GM15510 (cell line): ENCODE data around the gene CDK9.

ENCODE experiments used
- POLR2A ChIP-seq: IDR thresholded peaks from 3 replicates; pipeline ENCODE4 v1.6.1; 2011; ENCODE audit warnings: borderline replicate concordance; ENCODE audit not compliant: insufficient read length; ENCODE audit errors: extremely low read depth

CDK9 gene

DNA sequence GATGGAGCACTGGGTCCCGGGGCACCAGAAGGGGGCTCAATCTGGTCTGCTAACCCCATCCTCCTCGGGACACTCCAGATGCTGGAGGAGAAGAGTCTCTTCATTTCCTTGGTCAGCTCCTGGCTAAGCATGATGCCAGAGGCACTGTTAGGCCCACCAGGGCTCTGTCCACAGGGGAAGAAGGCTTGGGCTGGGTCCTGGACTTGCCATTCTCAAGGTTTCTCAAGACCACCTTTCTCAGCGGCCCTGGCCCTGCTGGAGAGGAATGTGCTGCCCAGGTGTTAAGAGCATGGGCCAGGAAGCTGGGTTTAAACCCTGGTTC is 15.3 kb upstream of the CDK9 start:
- no peak for TF ChIP-seq POLR2A

DNA sequence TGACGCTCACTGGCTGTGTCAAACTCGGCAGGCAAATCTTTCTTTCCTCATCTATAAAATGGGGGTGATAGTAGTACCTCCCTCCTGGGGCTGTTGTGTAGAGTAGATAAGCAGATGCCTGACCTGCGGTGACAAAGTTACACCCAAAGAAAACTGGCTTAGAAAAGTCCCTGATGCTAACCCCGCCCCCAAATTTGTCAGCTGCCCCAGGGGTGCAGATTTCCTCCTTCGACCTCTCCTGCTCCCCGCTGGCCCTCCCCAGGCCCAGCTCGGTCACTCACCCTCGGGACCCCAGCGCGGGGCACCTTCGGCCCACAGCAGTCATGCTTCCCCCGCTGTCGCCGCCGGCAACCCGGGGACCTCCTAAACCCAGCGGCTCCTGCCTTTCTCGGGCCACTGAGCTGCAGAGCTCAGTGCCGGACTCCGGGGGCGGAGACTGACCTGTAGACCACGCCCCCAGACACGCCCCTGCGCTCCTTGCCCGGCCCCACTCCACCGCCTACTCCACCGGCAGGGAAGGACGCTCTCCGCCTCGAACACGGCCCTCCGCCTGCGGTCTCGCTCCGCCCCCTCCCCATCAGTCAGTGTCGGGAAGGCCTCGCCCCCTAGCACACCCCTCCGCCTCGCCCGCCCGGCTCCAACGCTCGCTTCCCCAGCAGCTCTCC is 14.8 kb upstream of the CDK9 start:
- peak; percentile 32 for TF ChIP-seq POLR2A

DNA sequence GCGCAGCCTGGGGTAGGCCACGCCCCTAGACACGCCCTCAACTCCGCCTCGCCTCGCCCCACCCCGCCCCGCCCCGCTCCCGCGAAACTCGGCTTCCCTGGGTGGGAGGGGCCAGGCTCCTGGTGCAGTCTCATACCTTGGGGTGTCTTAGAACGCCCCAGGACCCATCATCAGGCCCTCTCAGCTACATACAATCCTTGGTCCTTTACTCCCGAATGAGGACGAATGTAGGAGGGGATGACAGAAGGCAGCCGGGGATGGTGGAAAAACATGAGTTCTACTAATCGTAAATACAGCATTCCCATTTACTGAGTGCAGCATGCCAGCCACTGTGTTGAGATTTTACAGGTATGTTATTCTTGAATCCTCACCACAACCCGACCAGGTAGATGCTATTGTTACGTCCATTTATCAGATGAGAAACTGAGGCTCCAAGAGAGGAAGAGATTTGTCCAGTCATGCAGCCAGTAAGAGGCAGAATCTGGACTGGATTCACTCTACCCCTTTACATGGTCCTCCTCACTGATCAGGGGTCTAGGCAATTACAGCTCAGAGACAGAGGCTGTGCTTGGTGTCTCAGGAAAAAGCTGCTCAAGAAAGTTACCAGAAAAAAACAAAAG is 14.2 kb upstream of the CDK9 start:
- TF ChIP-seq POLR2A, result no peak

DNA sequence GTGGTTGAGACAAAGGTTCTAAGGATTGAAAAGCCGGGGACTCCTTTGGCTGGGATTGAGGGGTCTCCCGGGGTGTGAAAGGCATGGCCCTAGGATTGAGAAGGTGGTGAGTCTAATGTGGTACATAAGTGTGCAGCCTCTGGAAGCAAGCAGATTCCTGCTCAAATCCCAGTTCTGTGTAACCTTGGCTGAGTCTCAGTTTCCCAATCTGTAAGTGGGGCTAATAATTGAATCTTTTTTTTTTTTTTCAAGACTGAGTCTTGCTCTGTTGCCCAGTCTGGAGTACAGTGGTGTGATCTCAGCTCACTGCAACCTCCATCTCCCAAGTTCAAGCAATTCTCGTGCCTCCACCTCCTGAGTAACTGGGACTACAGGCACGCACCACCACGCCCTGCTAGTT is 13.2 kb upstream of the CDK9 start:
- no peak for TF ChIP-seq POLR2A

DNA sequence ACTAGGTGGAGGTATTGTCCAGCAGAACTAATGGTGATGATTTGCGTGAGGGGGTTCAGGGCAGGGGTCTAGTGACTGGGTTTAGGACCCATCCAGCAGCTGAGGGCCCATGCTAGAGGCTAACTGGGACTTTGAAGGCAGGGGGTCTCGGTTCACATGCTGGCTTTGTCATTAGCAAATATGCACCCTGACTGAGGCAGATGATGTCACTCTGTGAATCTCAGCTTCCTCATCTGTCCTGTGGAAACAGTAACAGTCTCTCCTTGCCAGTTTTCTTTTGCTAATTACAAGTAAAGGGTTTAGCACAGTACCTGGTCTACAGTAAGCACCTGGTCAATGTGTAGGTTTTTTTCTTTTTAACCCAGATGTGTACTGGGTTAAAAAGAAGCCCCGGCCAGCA is 12.6 kb upstream of the CDK9 start:
- no peak for TF ChIP-seq POLR2A

DNA sequence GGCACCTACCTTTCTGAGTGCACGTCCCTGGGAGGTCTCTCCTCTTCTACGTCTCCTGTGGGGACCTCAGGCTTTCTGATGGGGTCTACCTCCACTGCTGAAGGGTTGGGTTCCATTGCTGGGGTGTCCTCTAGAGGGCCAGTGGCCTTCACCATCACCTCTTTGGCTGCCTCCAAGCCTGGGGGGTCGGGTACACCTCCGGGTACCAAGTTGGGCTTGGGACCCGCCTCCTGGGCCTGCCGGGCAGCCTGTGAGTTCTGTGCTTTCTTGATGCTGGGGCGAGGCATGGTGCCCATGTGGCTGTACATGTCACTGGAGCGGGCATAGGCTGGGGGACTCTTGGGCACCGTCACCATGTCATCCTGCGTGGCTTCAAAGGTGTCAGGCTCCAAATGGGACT is 11.9 kb upstream of the CDK9 start:
- no peak for TF ChIP-seq POLR2A

DNA sequence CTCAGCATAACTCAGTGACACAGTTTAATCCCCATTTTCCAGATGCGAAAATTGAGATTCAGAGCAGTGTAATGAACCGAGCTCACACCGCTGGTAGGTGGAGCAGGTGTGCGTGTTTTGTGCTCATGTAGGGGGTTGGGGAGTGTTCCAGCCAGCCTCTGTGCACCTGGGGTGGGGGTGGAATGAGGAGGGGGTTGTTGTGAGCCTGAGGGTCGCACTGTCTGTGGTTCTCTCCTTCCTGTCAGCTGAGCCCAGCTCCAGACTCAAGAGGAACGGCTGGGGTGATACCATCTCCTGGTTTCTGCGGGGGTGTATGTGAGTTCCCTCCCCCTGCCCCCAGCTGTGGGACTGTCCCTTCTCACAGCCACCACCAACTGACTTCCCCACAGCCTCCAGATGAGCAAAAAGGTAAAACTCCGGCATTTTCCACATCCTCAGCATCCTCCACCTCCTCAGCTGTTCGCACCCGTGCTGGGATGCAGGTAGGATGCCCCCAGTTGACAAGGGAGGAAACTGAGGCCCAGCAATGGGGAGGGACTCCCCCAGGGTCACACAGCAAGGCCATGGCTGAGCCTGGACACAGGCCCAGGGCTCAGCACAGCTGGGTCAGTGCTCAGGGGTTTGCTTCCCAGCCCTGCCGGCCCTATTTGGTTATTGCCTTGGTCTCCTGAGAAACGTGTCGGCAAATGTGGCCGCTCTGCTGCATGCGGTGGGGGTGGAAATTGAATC is 9.5 kb upstream of the CDK9 start:
- TF ChIP-seq POLR2A, result peak; percentile 46

DNA sequence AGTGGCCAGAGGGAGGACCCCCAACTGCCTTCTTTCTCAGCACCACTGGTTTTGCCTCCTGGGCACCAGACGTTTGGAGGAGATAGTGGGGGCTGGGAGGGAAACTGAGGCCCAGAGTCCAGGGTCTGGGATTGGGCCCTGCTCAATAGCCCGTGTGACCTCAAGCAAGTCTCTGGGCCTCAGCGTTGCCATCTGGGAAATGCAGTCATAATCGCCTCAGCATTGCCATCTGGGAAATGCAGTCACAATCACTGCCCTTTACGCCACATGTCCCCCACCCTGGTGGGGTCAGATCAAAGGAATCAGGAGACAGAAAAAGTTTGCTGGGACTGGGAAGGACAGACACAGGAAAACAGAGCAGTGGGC is 8.9 kb upstream of the CDK9 start:
- no peak for TF ChIP-seq POLR2A

DNA sequence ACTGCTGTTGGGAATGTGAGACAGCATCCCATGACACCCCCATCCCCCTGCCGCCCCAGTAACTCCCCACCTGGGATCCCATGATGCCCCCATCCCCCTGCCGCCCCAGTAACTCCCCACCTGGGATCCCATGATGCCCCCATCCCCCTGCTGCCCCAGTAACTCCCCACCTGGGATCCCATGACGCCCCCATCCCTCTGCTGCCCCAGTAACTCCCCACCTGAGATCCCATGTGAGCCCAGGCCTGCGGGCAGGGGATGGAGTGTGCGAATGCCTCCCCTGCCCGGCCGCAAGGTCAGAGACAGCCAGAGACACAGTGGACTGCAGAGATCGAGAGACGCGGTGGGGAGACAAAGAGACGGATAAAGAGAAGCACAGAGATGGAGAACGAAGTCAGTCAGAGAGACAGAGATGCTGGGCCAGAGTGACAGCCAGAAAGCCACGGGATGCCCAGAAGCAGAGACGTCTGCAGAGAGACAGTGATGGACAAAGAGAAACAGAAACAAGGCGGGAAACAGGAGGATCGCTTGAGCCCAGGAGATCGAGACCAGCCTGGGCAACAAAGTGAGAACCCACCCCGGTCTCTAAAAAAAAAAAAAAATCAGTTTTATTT is 8.4 kb upstream of the CDK9 start:
- TF ChIP-seq POLR2A, result no peak

DNA sequence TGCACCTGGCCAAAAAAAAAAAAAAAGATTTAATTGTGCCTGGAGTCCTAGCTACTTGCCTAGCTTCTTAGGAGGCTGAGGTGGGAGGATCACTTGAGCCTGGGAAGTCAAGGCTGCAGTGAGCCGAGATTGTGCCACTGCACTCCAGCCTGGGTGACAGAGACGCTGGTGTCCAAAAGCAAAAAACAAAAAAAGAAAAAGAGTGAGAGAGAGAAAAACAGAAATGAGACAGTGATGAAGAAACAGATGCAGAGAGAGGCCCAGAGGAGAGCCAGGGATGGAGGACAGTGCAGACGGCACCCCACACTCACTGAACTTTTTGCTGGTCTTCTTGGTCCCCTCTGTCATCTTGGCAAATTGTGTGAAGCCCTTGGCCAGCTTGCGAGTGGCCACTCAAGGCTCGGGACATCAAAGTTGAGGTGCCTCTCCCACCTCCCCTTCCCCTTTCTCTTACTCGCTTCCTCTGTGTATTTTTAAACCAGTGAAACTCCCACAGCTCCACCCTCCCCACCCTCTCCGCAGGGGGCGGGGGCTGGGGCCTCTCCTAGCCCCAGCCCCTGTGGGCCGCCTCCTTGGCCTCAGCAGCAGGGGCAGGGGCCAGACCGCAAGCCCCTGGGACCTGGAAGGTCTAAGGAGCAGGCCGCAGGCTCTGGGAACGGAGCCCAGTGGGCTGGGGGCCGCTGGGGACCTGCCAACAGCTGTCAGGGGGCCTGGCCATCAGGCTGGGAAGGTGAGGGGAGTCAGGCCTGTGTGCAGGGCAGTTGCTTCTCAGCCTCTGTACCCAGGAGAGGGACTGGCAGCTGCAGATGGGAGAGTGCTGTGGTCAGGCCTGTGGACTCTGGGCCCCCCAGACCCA is 7.3 kb upstream of the CDK9 start, which contains the start of gene SH2D3C:
SH2D3C (minus strand) TSS at position 387 of the 856 bp plus-strand sequence; CDS start at position 348, 39 bp downstream.
- peak; percentile 67 for TF ChIP-seq POLR2A

DNA sequence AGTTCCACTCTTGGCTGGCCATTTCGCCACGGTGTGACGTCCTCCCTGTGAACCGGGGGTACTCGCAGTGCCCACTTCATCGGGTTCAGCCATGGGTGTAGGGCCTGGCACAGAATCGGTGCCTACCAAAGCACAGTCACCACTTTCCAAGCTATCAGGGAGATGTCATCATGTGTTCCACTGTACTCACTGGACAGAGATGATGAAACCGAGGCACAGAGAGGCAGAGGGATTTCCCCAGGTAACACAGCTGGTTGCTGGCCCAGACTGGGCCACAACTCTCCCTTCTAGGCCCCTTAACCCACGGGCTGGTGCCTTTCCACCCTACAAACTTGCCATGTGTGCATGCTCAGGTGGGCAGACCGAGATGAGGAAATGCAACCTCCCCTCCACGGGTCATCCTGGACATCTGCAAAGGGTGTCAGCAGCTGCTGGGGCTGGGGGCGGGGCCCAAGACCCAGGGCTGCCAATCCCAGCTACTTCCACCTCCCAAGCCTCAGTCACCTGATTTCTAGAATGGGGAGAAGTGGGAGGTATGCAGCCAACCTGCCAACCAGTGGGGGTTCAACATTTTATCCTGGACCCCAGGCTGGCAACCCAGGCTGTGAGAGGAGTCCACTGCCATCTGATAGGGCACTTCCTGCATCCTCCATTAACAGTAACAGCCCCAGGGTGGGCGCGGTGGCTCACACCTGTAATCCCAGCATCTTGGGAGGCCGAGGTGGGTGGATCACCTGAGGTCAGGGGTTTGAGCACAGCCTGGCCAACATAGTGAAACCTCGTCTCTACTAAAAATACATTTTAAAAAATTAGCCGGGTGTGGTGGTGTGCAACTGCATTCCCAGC is 6.5 kb upstream of the CDK9 start:
- TF ChIP-seq POLR2A, result peak; percentile 61

DNA sequence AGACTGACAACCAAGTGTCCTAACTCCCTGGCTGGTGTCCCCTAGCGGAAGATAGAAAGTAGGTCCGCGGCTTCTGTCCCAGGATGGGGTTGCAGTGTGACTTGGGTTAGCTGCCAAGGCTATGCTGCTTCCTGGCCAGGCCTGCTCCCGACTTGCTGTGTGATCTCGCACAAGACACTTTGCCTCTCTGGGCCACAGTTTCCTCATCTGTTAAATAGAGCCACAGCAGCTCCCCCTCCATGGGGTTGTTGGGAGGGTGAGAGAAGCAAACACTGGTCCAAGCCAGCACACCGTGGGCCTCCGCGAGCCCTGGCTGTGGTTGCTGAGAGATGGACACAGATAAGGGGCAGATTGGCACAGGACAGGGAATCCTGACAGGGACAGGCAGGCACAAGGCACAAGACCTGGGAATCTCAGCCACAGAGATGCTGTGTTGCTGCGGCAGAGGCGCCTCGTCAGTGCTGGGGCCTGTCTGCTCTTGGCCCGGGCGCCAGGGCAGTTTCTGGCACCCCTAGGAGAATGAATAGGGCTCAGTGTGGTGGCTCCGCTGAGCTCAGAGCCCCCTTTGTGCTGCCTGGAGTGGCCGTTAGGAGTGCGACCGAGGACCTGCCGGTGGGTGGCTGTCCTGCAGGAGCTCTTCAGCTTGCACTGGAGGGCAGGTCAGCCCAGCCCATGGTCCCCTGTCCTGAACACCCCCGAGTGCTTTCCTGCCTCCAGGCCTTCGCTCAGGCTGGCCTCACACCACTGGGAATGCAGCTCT is 5.5 kb upstream of the CDK9 start:
- TF ChIP-seq POLR2A, result no peak

DNA sequence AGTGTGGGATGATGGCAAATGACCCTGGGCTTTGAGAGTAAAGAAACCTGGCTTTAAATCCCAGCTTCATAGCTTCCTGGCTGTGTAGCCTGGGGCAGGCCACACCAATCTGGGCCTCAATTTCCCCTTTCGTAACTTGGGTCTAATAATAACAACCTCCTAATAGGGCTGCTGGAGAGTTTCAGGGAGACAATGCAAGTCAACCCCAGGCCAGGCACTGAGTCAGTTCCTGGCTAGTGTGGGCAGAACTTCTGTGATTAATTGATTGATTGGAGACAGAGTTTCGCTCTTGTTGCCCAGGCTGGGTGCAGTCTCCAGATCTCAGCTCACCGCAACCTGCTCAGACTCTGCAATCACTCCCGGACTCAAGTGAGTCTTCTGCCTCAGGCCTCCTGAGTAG is 4.0 kb upstream of the CDK9 start:
- TF ChIP-seq POLR2A, result no peak
